OCI-LY7 (cell line): ENCODE results near the gene UNC79. TPM values are rescaled to one million over a fixed set of nuclear protein-coding genes. Genes with fewer than 3 reads are reported as not detected.

ENCODE experiments used
- BruUV-seq: library from RNA; stranded (reverse); fragments of 400-500 nt; replicated peaks from 2 replicates; lab custom pipeline; 2021; lab: Mats Ljungman, UMichigan
- CTCF ChIA-PET: fragments of 300-600 bp; sonication (Branson Sonifier 250); formaldehyde crosslinking; loops from one replicate; lab custom pipeline; 2022; ENCODE audit warnings: antibody characterized with exemption; ENCODE audit not compliant: unreplicated experiment; lab: Charles Lee
- POLR2A ChIA-PET: fragments of 300-600 bp; sonication (Branson Sonifier 250); formaldehyde crosslinking; loops from one replicate; lab custom pipeline; 2022; ENCODE audit warnings: antibody characterized with exemption; lab: Charles Lee
- DNase-seq: peaks from one replicate; pipeline ENCODE4 v3.0.0-alpha.2; 2015; ENCODE audit warnings: low spot score
- H2AFZ ChIP-seq: fragments of 200-600 bp; sonication (generic), shearing (Covaris generic); 2 replicates; pipeline ENCODE4 v1.6.1; 2014; ENCODE audit warnings: mild to moderate bottlenecking, antibody characterized with exemption, low read length, moderate library complexity
- H3K27ac ChIP-seq: fragments of 200-600 bp; sonication (generic); 2 replicates; pipeline ENCODE4 v1.5.1; 2014; ENCODE audit warnings: mixed run types, low read depth, mild to moderate bottlenecking, moderate library complexity, low read length, inconsistent platforms; ENCODE audit not compliant: poor library complexity, severe bottlenecking
- H3K36me3 ChIP-seq: fragments of 200-600 bp; sonication (generic); 2 replicates; pipeline ENCODE4 v1.6.1; 2014; ENCODE audit warnings: mild to moderate bottlenecking, antibody characterized with exemption, low read length, moderate library complexity, mixed read lengths; ENCODE audit not compliant: insufficient read depth
- H3K4me1 ChIP-seq: fragments of 200-600 bp; sonication (generic); 2 replicates; pipeline ENCODE4 v1.5.1; 2014; ENCODE audit warnings: mild to moderate bottlenecking, low read length; ENCODE audit not compliant: insufficient read depth, poor library complexity, severe bottlenecking
- H3K4me2 ChIP-seq: fragments of 200-600 bp; sonication (generic); 2 replicates; pipeline ENCODE4 v1.6.1; 2014; ENCODE audit warnings: mild to moderate bottlenecking, low read length
- H3K4me3 ChIP-seq: fragments of 200-600 bp; sonication (generic); 2 replicates; pipeline ENCODE4 v1.5.1; 2014; ENCODE audit warnings: mild to moderate bottlenecking, low read depth, low read length; ENCODE audit not compliant: poor library complexity, severe bottlenecking
- H3K79me2 ChIP-seq: fragments of 200-600 bp; sonication (generic); 2 replicates; pipeline ENCODE4 v1.6.1; 2016; ENCODE audit warnings: low read depth, mild to moderate bottlenecking, low read length, moderate library complexity, mixed read lengths; ENCODE audit not compliant: insufficient read depth
- H3K9me2 ChIP-seq: fragments of 200-600 bp; sonication (generic); 2 replicates; pipeline ENCODE4 v1.6.1; 2016; ENCODE audit warnings: mild to moderate bottlenecking, low read length, mixed read lengths; ENCODE audit not compliant: insufficient read depth
- H3K9me3 ChIP-seq: fragments of 200-600 bp; sonication (generic); 2 replicates; pipeline ENCODE4 v1.6.1; 2014; ENCODE audit warnings: mild to moderate bottlenecking, mixed run types, low read length, mixed read lengths
- H4K20me1 ChIP-seq: fragments of 200-600 bp; sonication (generic); 2 replicates; pipeline ENCODE4 v1.6.1; 2014; ENCODE audit warnings: mild to moderate bottlenecking, antibody characterized with exemption, low read length, moderate library complexity, mixed read lengths; ENCODE audit not compliant: insufficient read depth
- EZH2phosphoT487 ChIP-seq: fragments of 200-600 bp; sonication (generic); IDR thresholded peaks from 2 replicates; pipeline ENCODE4 v1.6.1; 2018; ENCODE audit warnings: low read depth, borderline replicate concordance, mild to moderate bottlenecking, mixed run types, antibody characterized with exemption, low read length, moderate library complexity, mixed read lengths
- intact Hi-C: fragments of 100-400 bp; cut with micrococcal nuclease; formaldehyde crosslinking; loops from one replicate; pipeline ENCODE4 v1.10.0; 2022; ENCODE audit not compliant: unreplicated experiment
- total RNA-seq, 2 experiments: library from RNA; depleted of rRNA in 1 of 2; stranded (reverse); fragments of >200 nt in 1 of 2; shearing (Covaris generic) in 1 of 2; gene quantifications; 2 replicates each; pipeline ENCODE4 v1.2.3, GENCODE V29; 2014 to 2022
- TF ChIP-seq, protein P1 (sequence below): fragments of 200-600 bp; sonication (generic); conservative IDR thresholded peaks from 2 replicates; pipeline ENCODE4 v1.5.1; 2014; ENCODE audit warnings: mild to moderate bottlenecking, antibody characterized with exemption, low read length, moderate library complexity, mixed read lengths

UNC79 gene
- total RNA-seq, 2 experiments from 2014 or later = 0.17 to 0.19 TPM

DNA sequence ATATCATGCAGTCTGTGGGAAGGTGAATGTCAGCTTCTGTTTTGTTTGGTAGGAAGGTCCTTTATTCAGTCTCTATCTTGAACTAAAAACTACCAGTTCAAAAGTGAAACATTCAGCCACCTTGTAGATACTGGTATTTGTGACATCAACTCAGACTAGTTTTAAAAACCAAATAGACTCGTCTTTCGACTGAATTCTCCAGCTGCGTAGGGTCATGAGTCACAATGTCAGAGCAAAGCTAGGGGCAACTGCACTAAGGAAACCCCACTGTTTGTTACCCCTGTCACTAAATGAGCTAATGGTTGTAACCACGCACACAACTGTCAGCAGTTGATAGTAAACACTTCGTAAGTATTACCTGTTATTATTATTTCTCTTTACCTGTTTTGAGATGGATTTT, 212.9 kb downstream of the UNC79 start:
- CTCF ChIA-PET = no interaction called here
- Histone ChIP-seq H3K9me3 (no peaks in the 10 kb centered on the region), H3K27ac (no peak overlapping the region), H4K20me1 (no peaks in the 10 kb centered on the region), H2AFZ (no peak overlapping the region), H3K79me2 (no peaks in the 10 kb centered on the region), H3K9me2 (no peaks in the 10 kb centered on the region), H3K4me2 (no peak overlapping the region), H3K36me3 (no peaks in the 10 kb centered on the region), H3K4me3 (no peak overlapping the region), H3K4me1 (no peaks in the 10 kb centered on the region)
- POLR2A ChIA-PET = no interaction called here
- no TSS peak for BruUV-seq
- DNase-seq = no peak
- TF ChIP-seq, protein P1, sequence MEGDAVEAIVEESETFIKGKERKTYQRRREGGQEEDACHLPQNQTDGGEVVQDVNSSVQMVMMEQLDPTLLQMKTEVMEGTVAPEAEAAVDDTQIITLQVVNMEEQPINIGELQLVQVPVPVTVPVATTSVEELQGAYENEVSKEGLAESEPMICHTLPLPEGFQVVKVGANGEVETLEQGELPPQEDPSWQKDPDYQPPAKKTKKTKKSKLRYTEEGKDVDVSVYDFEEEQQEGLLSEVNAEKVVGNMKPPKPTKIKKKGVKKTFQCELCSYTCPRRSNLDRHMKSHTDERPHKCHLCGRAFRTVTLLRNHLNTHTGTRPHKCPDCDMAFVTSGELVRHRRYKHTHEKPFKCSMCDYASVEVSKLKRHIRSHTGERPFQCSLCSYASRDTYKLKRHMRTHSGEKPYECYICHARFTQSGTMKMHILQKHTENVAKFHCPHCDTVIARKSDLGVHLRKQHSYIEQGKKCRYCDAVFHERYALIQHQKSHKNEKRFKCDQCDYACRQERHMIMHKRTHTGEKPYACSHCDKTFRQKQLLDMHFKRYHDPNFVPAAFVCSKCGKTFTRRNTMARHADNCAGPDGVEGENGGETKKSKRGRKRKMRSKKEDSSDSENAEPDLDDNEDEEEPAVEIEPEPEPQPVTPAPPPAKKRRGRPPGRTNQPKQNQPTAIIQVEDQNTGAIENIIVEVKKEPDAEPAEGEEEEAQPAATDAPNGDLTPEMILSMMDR = no peak
- no peak for TF ChIP-seq EZH2phosphoT487
- intact Hi-C loops = no loop called here

DNA sequence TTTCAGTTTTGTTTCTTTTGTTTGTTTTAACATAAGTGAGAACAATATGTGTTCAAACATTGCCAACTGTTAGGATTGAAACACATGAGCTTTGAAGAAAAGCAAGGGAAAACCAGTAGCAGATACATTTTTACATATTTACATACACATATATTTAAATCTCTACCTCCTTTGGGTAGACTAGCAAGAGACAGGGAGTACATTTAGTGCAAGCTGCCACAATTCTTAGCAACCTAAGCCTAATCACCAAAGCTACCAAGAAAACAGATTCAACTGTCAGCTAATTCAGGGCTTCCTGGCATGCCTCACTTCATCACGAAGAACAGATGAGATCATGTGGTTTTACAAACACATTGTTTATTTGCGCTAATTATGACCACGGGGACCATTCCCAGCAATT, 214.5 kb downstream of the UNC79 start:
- no peaks in the 10 kb centered on the region for H4K20me1 ChIP-seq
- no peak overlapping the region for H3K4me3 ChIP-seq
- POLR2A ChIA-PET = no interaction called here
- DNase-seq = no peak
- H3K4me2 ChIP-seq = no peak overlapping the region
- no peak overlapping the region for H3K27ac ChIP-seq
- TF ChIP-seq, protein P1 = no peak
- TF ChIP-seq EZH2phosphoT487 = no peak
- BruUV-seq = no TSS peak
- no peaks in the 10 kb centered on the region for H3K79me2 ChIP-seq
- intact Hi-C loops = no loop called here
- no peaks in the 10 kb centered on the region for H3K9me3 ChIP-seq
- no peaks in the 10 kb centered on the region for H3K4me1 ChIP-seq
- CTCF ChIA-PET = no interaction called here
- H2AFZ ChIP-seq = no peak overlapping the region
- H3K36me3 ChIP-seq = no peaks in the 10 kb centered on the region
- no peaks in the 10 kb centered on the region for H3K9me2 ChIP-seq

DNA sequence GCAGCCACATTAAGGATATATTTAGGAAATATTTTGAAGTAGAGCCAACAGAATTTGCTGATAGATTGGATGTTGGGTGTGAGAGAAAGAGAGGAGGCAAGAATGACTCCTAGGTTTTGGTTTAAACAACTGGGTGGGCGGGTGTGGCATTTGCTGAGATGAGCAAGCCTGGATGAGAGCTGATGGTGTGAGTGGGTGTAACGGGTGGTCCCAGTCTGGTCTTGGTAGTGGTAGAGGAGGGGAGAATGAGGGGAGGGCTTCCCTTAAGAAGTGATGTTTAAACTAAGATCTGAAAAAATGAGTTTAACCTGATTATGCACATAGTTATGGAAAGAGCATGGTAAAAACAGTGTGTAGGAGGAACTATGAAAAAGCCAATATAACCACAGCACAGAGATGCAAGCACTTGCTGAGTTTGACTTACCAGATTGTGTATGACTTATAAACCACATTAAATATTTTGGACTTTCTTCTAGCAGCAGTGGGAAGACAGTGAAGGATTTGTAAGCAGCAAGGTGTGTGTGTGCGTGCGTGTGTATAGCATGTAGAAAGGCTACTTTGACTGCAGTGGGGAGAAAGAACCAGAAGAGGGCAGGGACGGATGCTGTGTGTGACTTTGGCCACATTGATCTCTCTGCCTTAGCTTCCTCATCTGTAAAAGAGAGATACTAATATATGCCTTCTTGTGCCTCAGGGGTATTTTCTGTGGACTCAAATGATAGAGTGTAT, 217.9 kb downstream of the UNC79 start:
- Histone ChIP-seq H3K79me2 (no peaks in the 10 kb centered on the region), H3K4me2 (no peak overlapping the region), H3K27ac (no peak overlapping the region), H4K20me1 (no peaks in the 10 kb centered on the region), H3K36me3 (no peaks in the 10 kb centered on the region), H3K9me2 (no peaks in the 10 kb centered on the region), H3K9me3 (no peaks in the 10 kb centered on the region), H2AFZ (no peak overlapping the region), H3K4me3 (no peak overlapping the region), H3K4me1 (no peaks in the 10 kb centered on the region)
- ChIA-PET POLR2A (no interaction called here), CTCF (no interaction called here)
- TF ChIP-seq EZH2phosphoT487 = no peak
- TF ChIP-seq, protein P1 = peak; percentile 46; the same call in 1 of the 2 replicates
- intact Hi-C loops = no loop called here
- BruUV-seq = no TSS peak
- peak; percentile 10 for DNase-seq
